ENCODE results near the gene BATF.

Gene BATF

DNA sequence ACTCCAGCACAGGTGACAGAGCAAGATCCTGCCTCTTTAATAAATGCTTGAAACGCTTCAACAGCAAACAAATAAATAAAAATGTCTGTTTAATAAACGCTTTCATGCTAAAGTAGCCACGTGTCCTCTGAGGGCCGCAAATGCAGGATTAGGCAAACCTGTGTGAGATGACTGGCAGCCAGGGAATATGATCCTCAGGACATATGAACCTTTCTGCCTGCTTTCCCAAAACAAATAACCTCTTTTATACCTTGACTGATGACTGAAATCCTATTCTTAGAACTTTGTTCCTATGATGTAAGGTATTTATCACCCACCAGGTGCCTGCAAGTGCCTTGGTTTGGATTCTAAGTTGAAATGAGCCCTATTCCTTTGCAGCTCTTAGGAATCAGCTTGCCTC is 41.7 kb downstream of the BATF start:
- DNase-seq (ENCODE audit: low spot score): no peak

DNA sequence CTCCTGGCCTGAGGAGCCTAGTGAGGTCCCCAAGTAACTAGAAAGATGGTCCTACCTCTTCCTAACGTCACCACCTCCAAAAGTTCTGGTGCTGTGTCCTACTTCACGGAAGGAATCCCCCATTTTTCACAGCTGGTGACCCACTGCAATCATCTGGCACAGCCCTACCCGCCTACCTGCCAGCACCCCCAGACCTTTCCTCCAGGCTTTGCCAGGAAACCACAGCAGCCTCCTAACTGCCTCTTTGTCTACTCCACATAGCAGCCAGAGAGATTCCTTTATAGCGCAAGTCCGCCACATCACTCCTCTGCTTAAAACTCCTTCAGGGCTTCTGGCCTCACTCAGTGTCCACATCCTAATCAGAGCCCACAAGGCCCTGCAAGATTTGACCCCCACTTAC is 42.8 kb downstream of the BATF start:
- no peak for DNase-seq (ENCODE audit: low spot score)

DNA sequence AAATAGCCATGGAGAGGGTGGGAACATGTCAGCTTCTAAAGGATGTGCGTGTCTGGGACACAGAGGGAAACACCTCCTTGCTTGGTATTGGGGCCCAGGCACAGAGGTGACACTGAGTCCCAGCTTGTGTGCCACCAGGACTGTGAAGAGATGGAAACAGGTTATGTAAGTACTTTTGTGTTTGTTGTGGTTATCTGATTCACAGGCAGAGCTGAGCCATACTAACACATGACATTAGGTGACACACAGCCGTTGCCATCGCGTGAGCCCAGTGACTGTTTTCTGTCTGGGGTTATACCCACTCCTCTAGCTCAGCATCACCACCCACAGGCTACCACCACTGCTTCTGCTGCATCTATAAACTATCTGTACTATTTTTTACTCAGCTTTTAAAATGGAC is 44.1 kb downstream of the BATF start:
- no peak for DNase-seq (ENCODE audit: low spot score)

DNA sequence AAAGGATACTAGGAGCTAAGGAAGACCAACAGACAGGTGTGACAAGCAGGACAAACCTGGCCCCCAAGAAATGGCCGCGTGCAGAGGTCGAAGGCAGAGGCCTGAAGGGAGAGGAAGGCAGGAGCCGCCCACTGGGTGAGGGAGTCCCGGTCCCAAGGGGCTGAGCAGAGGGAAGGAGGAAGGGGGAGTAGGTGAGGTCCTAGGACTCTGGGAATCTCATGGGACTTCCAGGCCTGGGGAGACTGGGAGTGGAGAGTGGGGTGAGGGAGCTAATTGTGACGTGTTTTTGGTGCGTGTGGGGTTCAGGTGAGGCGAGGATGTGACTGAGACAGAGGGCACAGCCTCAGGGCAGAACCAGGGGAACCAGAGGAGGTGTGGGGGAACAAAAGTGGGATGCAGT is 44.5 kb downstream of the BATF start:
- DNase-seq (ENCODE audit: low spot score): no peak

DNA sequence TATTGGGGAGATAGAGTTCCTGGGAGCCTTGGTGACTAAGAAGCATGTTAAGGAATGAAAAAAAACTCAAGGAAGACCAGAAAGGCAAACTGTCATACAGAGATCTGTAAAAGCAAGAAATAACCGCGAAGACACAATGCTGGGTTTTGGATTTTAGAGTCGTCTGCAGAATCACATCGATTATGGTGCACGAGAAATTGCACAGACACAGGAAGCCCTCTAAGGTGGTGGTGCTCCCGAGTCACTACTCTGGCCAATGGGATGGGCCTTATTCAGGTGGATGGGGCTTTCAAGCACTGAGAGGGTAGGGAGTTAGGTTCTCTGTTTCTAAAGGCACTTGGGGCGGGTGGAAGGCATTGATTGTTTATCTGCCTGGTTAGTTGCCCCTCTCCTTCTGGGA is 45.9 kb downstream of the BATF start:
- DNase-seq (ENCODE audit: low spot score): no peak

DNA sequence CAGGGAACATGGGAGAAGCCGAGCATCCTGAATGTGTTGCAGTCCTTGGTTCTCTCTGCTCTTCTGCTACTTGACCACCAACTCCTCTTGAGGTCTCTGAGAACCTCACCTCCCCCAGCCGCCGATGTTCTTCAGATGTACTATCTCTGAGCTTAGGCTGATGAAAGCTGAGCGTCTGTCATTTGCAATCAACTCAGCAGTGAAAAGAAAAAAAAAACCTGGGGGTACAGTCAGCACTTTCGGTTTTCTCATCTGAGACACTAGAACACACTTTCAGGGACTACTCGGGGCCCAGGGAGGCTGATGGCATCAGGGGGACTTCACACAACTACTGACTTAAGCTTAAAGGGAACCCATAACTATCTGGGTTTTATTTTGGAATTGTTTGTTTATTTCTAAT is 46.5 kb downstream of the BATF start:
- no peak for DNase-seq (ENCODE audit: low spot score)

DNA sequence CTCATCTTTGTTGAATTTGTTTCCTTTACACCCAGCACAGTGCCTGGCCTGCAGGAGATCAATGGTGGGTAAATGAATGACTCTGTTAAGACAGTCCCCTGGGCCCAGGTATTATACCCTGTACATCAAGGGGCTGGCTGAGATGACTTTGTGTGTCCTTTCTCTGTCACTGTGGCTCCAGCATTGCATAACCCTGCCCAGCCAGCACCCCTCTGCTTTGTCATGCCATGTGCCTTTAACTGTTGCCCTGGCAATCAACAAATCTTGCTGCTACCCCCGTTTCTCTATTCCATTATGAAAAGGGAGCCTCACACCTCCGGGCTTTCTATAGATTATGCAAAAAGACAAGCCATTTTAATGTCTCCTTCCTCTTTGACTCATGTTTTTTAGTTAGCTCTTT is 48.5 kb downstream of the BATF start:
- no peak for DNase-seq (ENCODE audit: low spot score)

DNA sequence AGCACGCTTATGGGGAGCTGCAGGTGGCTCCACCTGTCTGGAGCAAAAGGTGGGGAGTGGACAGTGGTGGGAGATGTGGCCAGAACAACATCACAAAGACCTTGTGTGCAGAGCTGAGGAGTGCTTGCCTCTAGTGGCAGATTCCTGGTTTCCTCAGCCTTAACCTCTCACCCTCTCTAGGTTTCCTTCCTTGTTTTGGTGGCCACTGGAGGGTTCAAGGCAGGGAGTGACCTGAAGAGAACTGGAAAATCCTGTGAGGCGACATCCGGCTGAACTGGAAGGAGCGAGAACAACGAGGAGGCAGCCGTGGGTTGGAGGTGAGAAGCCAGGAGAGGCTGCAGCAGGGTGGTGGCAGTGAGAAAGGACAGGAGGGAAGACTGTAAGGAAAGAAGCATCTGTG is 49.8 kb downstream of the BATF start:
- DNase-seq (ENCODE audit: low spot score): no peak

DNA sequence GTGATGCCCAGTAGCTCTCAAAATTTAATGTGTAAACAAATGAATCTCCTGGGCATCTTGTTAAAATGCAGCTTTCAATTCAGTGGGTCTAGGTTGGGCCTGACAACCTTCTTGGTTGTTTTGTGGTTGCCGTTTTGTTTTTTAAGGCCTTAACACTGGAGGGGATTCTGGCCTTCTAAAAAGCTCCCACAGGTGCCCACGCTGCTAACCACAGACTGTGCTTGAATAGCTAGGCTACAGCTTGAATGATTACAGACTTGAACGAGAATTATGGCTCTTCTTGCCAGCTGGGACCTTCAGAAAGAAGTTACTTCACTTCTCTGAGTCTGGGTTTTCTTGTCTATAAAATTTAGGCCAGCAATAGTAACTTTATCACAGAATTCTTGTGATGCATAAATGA is 54.8 kb downstream of the BATF start:
- DNase-seq (ENCODE audit: low spot score): no peak

DNA sequence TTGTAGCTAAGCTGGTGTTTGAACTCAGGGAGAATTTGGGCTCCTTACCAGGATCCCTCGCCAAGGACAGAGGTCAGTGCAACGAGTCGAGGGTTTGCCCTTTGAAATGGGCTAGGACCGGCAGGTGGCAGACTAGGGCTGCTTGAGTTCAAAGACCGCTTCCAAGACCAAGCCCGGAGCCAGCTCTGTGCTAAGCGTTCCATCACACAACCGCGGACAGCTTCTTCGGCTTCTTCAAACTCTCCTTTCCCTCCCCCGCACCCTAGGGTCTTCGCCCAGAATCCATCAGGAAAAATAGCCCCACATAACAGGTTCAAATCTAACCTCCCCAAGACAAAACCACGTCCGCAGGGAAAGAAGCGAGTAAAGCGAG is 55.4 kb downstream of the BATF start:
- peak; percentile 87 for DNase-seq (ENCODE audit: low spot score)

DNA sequence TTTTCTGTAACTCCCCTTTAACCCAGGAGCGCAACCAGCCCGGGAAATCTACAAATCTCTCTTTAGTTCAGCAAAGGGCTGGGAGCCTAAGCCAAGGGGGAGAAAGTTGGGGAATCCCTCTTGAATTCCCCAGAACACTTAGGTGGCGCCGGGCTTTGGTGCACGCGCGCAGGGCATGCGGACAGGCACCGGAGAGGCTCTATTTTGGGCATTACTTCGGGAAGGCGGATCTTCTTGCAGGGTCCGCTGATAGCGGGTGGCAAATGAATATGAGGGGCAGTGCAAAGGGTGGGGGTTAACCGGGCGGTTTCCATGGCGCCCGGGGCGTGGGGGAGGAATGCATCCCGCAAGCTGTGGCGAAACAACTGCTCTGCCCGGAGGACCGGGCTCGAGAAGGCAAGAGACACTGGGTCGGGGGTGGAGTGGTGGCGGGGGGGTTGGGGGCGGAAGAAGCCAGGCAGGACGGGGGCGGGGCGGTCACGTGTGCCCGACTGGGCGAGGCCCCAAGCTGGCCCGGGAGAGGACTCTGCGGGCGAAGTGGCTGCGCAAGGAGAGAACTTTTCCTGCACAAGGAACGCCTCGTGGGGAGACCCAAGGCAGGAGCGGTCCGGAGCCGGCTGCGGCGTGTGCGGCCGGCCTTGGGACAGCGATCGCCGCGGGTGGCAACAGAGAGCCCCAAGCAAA is 56.0 kb downstream of the BATF start, which contains the start of gene FLVCR2:
Gene FLVCR2, plus strand, starts transcription at position 519 of the 684 bp plus-strand sequence. CDS start 353 bp downstream, outside the sequence.
- peak; percentile 89 for DNase-seq (ENCODE audit: low spot score)

DNA sequence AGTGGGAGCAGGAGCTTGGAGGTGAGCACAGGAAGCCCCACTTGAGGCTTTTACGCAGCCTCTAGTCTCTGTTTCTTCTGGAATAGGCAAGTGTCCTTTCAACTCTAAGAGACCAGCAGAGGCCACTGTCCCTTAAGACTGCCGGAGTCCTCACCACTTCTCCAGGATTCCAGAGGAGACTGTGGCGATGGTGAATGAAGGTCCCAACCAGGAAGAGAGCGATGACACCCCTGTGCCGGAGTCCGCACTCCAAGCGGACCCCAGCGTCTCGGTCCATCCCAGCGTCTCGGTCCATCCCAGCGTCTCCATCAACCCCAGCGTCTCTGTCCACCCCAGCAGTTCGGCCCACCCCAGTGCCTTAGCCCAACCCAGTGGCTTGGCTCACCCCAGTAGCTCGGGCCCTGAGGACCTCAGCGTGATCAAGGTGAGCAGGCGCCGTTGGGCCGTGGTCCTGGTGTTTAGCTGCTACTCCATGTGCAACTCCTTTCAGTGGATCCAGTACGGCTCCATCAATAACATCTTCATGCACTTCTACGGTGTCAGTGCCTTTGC is 56.6 kb downstream of the BATF start:
- DNase-seq (ENCODE audit: low spot score): no peak

DNA sequence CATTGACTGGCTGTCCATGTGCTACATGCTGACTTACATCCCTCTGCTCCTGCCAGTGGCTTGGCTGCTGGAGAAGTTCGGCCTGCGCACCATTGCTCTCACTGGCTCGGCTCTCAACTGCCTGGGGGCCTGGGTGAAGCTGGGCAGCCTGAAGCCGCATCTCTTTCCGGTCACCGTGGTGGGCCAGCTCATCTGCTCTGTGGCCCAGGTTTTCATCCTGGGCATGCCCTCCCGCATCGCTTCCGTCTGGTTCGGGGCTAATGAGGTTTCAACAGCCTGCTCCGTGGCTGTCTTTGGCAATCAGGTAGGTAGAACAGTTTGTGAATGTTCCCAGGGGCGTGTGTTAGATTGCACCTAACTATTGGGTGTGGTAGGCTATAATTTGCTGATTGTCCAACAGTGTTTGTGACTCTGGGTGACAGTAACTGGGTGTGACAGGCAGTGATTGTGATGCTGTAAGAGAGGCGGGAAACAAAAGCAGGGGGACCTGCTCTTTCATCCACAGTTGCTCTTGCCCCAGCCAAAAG is 57.1 kb downstream of the BATF start:
- DNase-seq (ENCODE audit: low spot score): no peak

DNA sequence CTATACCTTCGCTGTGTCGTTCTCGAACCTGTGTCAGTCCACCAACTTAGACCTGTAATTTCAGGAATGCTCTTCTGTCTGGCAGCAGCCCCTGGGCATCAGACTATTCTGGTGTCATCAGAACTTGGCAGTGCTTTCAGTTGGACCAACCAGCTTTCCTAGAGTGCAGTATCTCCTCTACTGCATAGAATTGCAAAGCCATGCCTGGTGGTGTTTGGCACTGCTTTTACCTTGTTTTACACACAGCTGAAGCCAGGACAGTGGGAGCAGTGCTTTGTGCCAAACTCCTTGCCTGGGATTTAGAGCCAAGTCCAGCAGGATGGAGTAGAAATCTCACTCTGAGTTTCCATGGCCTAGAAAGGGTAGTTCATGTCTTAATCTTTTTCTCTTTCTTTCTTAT is 57.6 kb downstream of the BATF start:
- no peak for DNase-seq (ENCODE audit: low spot score)

DNA sequence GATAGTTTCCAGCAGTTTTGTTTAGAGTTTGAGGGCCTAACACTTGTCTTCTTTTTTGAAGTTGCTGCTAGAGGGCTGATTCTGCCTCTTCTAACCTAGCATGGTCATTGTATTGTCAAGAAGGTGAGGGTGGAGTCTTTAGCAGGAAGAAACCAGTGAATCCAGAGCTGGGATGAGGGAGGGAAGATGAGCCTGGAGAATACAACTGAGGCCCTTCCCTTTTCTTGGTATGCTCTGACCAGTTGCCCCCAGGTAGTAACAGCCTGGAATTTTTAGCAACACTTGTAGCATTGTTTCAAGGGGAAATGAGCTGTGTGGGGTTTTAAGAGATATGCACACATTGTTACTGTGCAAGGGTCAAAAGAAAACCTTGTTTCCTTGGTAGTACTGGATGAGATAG is 65.1 kb downstream of the BATF start:
- no peak for DNase-seq (ENCODE audit: low spot score)

DNA sequence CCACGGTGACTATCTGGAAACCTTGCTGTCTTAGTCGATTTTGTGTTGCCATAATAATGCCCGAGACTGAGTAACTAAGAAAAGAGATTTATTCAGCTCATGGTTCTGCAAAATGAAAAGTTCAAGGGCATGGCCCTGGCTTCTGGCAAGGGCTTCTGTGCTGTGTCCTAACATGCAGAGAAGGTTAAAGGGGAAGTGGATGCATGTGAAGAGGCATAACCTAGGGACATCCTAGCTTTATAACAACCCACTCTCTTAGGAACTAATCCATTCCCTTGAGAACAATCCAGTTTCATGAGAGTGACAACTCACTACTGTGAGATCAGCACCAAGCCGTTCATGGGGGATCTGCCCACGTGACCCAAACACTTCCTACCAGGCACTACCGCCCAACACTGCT is 67.7 kb downstream of the BATF start:
- no peak for DNase-seq (ENCODE audit: low spot score)

DNA sequence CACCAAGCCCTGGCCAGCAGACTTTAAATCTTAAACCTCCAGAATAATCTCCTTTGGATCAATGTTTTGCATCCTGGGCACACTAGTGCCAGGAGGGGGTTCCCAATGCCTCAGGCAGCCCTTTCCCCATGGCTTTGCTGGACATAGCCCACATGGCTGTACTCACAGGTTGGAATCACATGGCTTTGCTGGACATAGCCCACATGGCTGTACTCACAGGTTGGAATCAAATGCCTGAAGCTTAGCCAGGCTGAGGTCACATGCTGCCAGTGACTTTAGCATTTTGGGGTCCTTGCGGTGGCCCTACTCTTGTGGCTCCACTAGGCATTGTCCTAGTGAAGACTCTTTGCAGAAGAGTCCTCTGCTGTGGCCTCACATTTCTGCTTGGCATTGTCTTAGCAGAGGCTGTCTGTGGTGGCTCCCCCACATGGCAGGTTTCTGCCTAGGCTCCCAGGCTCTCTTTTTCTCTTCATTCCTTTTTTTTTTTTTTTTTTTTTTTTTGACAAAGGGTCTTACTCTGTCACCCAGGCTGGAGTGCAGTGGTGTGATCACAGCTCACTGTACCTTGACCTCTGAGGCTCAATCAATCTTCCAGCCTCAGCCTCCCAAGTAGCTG is 69.2 kb downstream of the BATF start:
- no peak for DNase-seq (ENCODE audit: low spot score)

DNA sequence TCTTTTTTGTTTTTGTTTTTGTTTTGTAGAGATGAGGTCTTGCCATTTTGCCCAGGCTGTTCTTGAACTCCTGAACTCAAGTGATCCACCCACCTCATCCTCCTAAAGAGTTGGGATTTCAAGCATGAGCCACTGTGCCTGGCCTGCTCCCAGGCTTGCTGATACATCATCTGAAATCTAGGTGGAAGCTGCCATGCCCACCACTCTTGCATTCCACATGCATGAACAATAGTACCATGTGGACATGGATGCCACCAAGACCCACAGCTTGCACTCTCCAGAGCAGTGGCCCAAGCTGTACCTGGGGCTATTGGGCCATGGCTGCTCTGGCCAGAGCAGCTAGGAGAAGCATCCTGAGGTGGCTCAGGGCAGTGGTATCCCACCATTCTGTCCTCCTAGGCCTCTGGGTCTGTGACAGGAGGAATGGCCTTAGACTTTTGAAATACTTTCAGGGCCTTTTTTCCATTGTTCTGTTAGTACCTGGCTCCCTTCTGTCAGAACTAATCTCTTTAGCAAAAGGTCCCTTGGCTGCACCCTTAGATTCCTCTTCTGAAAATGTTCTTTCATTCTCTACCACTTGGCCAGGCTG is 69.8 kb downstream of the BATF start:
- DNase-seq (ENCODE audit: low spot score): no peak

DNA sequence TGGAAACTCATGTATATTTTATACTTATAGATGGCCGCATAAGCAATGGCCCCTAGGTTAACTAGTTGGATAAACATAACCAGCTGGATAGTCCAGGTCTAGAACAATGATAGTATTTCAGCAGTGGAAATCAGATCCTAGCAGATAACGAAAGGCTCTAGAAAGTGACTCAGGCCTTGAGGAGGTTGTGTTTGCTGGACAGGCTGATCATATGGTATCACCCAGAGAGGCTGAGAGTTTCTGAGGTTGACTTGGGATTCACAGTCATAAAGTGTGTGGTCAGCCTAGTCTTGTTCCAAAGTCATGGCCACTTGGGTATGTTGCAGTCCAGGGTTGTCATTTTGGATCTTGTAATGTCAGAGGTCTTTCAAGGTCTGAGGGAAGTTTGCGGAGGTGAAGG is 73.0 kb downstream of the BATF start:
- DNase-seq (ENCODE audit: low spot score): no peak
